Activated CD4-positive, alpha-beta T cell treated with anti-CD3 and anti-CD28 coated beads, Interleukin-2, Interleukin-4, amounts not matched to agents 100 ng/mL and 50 ng/mL, durations not matched to agents 16 hours and 8 hours (primary cell): ENCODE measurements around the gene CDC42BPG.

ENCODE experiments used
- DNase-seq: peaks from one replicate; pipeline ENCODE4 v3.0.0-alpha.2; 2020; ENCODE audit warnings: low spot score

The CDC42BPG gene

DNA sequence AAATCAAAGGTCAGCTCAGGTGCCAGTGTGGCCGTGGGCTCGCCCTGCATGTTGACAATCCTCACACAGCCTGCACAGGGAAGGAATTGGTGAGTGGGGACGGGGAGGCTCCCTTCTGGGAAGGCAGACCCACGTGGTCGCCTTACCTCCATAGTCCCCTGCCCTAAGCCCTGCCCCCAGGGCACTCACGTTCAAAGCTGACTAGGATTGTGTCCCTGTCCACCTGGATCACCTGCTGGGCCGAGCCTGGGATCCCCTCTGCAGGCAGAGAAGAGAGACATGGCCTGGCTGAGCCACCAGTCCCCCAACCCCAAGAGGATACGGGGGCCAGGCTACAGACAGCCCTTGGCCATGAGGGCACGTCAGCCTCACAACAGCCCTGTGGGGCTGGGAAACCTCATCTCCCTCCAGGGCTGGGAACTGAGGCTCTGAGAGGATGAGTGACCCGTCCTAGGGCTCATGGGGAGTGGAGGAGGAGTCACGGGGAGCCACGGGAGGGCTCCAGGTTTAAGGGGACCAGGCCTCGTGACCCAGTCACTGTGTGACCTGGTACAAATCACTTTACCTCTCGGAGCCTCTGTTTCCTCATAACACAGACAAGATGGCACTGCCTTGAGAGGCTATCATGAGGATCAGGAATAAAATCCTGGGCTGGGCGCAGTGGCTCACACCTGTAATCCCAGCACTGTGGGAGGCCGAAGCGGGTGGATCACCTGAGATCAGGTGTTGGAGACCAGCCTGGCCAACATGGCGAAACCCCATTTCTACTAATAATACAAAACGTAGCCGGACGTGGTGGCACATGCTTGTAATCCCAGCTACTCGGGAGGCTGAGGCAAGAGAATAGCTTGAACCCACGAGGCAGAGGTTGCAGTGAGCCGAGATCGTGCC lies 54.0 kb downstream of the CDC42BPG start:
- DNase-seq, result no peak

DNA sequence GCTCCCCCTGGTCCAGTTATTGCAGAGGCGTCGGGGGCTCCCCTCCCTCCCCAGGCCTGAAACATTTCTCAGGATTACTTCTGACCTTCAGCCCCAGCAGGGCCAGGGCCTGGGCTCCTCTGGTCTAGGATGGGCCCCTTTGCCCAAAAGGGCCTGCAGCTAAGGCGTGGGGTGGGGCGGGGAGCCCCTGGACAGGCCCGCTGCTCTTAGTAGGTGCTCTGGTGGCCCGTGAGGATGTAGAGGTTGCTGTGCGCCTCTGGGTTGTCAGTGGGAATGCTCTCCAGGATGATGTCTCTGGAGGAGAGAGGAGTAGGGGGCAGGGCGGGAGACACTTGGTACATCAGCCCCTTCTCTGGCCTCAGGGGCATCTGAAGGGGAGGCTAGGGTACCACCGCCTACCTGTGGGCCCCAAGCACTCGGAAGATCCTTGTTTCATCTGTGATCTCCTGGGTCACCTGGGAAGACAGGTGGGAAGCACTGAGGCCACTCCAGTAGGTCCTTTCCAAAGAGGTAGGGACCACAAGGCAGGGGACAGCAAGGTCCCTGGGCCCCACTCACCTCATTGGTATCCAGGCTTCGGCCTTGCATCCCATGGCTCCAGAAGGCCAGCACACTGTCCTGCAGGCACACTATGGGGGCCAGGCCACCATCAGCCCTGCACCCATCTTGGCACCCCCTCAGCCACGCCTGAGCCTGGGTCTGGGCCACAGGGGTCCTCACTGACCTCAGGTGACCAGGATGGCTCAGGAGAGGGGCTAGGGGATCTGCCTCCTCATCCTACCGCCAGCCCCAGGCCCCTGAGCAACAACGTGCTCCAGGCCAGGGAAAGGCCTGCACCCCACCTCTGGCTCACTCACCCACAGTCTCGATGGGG lies 54.9 kb downstream of the CDC42BPG start:
- no peak for DNase-seq

GRCh38 chr11:64788321-64789215 lies 55.9 kb downstream of the CDC42BPG start:
- DNase-seq, result no peak

DNA sequence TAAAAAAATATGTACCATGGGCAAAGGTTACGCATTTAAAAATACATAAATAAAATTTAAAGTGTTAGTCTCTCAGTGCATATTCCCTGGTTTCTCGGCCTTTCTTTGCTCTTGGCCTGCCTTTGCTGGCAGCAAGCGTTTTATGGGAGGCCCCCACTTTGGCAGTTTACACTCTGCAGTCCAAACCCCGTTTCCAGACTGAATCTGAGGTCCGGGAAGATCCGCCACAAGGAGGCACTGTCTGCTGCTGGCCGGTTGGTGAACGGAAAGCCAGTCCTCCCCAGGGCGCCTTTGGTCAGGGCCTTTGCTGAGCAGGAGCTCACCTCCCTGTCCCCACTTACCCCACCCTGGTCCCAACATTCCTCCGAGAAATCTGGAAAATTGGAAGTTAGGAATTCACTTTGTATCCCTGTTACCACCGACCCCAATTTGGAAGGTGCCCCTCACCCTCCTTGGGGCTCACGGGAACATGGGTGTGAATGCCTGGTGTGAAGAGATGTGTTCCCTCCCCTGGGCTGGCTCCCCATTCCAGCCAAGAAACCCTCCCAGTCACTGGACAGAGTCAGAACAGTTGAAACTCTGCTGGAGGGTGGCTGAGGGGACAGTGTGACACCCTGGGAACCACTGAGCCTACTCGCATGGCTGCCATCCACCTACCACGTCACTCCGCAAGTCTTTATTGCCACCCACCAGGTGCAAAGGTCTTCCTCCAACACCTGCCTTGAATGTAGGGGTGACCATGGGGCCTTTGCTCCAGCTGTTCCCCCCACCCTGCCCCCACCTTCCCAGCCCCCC lies 56.7 kb downstream of the CDC42BPG start:
- DNase-seq, result peak; percentile 46

DNA sequence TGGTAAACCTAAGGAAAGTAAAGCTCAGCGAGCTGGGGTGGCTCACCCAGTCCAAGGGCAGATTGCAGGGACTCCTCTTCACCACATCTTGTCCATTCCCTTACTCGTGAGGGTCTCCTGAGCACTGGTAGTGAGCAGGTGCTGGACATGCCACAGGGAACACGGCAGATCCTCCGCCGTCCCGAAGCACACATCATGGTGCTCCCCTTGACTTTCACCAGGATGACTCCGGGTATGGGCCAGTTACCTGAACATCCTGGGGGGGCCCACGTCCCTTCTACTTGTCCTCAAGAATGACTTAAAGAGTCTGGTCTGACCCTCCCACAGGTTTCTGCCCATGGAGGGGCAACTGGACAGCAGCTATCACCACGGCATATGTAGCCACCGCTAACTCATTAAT lies 58.1 kb downstream of the CDC42BPG start:
- no peak for DNase-seq

DNA sequence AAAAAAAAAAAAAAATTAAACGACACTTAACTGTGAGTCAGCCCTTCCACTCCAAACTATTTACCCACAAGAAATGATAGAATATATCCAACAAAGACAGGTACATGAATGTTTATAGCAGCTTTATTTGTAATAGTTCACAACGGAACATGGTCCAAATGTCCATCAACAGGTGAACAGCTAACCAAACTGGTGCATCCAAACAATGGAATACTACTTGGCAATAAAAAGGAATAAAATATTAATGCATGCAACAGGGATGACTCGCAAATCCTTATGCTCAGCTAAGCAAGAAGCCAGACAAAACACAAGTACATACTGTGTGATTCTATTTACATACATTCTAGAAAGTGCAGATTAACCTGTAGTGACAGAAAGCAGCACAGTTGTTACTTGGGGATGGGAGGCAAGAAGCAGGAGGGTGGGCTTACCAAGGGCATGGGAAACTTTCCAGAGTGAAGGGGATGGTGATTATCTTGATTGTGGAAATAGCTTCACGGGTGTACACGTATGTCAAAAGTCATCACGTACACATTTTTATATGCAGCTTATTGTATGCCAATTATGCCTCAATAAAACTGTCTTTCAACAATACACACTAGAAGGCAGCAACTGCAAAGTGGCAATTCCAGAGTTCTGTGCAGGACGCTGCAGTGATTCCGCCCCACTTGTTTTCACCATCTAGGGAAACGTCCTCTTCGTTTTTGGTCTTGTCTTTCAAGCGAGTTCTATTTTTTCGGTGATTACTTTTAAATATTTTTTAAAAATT lies 59.5 kb downstream of the CDC42BPG start:
- no peak for DNase-seq

DNA sequence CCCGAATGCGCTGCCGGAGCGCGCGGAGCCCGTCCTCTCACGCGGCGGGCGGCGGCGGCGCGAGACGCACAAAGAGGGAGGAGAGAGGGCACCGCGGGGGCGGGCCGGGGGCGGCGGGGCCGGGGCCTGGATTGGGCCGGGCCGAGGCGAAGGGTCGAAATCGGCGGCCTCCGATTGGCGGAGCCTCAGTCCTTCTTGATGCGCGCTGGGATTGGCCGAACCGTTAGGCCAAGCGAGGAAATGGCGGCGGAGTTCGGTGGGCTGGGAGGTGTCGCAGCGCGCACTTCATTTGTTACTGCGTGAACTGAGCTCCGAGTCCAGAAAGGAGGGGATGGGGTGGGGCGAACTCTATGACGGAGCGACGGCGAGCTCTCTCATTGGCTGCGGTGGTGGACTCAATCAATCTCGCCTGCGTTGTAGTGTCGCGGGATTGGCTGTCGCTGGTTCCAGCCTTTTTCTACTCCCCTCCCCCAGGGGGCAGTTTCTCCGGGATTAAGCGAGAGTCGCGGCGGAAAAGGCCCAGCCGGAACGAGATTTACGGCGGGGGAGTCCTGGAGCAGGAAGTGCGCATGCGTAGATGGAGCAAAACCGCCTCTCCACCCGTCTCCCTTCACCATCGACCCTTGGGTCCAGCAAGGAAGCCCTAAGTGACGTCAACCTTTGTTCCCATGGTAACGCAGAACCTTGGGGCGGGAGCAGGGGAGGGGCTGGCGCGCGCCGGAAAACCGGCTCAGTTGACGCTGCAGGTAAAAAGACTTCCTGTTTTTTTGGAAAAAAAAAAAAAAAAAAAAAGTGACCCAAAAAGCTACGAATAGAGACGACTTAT lies 65.8 kb downstream of the CDC42BPG start, which contains the start of gene SF1:
Gene SF1 (minus strand): TSS at position 70 of the 826 bp plus-strand sequence. CDS start 150 bp downstream, outside the sequence.
- DNase-seq, result peak; percentile 100

GRCh38 chr11:64778223-64778472 lies 66.3 kb downstream of the CDC42BPG start:
- DNase-seq, result no peak

- peak; percentile 79 for DNase-seq
These were observed 66.8 kb downstream of the CDC42BPG start for GRCh38 chr11:64777449-64778222.

DNA sequence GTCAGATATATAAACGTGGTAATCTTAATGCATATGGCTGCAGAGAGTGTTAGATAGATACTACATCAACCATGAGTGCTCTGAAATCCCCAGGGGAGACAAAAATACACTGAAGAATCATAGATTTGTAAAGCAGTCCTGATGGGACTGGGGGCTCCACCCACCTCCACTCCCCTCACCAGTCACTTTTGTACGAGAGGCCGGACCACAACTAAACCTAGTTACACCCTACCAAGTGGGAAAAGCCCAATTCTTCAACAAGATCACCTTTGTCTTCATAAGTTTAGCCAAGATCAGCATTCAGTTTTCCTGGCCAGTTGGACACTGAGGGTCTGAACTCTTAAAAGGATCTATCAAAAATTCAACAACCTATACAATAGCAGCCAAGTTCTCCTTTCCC lies 67.6 kb downstream of the CDC42BPG start:
- DNase-seq, result no peak

DNA sequence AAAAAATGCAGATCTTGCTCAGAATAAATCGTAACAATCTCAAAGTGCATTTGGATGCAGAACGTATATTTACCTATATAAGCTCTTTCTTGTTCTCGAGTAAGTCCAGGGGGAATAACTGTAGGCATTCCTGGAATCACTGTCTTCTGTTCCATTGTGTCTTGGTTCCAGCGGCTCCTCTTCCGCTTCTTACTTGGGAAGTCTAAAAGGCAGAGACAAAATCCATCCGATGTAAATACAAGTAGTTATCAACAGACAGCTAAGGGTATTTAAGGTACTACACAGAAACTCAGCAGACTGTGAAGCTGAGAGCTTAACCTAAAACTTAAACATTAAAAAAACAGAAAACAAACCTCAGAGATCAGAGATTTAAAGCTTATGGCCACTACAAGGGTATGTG lies 68.0 kb downstream of the CDC42BPG start:
- no peak for DNase-seq

DNA sequence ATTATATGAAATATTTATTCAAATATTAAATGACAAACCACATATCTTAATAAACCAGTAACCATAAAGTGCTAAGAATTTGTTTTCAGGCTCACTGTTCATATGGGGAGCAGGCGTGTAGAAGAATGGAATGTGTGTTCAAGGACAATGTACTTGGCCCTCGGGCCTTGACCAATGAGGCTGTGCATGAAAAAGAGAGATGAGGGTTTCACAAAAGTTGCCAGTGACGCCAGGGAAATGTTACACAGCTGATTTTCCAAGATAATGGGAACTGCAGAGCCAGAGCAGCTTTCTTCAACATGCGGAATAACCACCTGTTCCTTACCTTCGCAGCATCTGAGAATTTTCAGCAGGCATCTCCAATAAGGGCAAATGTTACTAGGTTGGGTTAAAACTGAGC lies 70.3 kb downstream of the CDC42BPG start:
- DNase-seq, result no peak
